Right kidney (tissue), 1 donor: Measurements from ENCODE around the gene MECP2.
A peak's percentile ranks its signal among the peaks of the same experiment; 100 is the strongest.

Source experiments
- DNase-seq: peaks from one replicate; pipeline ENCODE4 v3.0.0-alpha.2; 2016

MECP2 gene

DNA sequence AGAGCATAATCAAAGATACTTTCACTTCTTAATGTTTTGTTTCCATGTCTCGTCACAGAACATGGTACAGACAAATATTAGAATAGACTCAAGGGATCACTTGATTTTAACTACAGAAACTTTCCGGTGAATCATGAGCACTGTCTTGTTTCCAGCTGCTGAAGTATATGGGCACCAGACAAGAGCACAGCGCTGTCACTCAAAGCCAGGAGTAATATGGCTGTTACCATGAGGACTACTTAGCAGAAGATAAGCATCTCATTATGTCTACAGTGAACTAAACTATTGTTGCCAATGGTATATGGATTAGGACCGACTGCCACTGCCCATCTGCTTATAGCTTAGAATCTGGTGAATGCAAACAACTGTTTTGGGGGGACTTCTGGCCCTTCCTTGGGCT, 34.3 kb downstream of the MECP2 start:
- DNase-seq, result no peak

DNA sequence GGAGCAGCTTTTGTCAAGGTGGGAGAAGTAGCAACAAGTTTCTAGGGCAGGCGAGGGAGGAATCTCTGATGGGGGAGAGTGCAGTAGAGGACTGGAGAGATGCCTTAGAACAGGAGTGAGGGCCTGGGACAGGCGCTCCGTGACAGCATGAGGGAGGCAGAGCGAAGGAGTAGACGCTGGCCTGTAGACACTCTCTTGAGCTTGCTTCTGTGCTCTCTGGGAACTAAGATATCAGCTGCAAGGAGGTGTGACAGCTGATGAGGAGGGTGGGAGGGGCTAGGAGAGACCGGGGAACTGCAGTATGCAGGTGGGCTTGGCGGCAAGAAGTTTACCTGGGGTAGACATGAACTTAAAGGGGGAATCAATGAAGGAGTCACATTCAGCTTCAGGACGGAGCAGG, 35.7 kb downstream of the MECP2 start:
- no peak for DNase-seq

DNA sequence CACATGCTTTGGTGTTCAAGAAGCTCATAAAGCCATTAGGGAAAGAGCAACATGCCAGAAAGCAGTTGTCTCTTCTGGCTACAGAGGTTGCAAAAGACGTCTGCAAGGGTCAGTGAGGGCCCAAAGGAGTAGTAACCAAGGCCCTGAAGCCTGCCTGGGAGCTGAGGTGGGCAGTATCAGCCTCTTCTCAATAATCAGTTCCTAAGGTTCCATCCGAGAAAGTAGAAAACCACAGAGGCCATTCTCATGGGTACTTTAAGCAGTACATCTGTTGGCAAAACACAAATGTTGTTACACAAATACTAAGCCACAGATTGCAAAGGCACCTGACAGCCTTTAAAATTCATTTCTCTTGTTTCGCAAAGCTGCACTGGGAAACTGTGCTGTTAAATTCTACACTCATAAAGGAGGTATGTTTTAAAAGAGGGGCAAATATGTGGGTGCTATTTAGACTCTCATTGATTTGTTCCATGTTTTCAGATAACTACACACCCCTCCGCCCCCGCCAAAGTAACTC, 37.7 kb downstream of the MECP2 start:
- DNase-seq, result no peak

DNA sequence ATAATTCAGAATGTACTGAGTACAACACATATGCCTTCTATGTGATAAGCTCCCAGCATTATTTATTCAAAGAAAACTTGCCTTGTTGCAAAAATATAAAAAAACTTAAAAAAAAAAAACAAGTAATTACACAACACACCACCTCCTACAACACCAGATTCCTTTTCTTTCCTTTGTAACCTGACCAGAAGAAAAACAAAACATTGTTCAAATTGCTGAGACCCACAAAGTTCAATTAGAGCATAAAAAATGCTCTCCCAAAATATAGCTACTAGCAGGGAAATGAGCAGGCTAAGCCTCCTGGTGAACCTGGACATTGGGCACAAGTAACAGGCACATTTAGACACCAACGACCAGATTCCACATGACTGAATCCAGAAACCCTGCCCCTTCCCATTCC, 38.3 kb downstream of the MECP2 start:
- no peak for DNase-seq

DNA sequence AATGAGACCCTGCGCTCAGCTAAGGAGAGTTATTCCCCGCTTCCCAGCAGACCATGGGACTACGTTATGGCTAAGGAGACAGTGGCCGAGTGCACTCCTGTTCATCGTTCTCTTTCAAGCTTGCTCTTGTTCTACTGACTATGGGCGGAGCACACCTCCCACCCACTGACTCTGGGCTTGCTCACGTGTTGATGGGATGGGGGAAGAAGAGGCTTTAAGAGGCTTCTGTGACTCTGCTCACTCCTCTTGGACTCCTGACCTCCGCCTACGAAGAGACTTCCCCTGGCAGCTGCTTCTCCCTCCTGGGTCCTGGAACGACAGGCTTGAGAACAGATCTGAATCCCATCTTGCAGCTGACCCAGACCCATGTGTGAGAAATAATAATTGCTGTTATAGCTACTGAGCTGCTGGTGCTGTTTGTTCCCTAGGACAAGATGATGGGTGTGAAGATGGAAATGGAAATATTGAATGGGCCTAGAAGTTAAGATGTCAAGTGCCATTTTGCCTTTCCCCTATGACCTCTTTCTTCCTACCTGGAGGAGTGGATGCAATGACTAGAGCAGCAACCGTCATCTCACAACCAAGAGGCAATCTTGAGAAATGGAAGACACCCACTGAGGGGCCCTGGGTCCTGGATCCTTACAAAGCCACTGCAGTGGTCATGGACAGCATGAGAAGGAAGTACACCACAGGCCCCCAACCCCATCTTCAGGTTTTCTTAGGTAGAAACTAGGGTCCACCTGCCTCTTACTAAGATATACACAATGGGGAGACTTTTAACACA, 39.1 kb downstream of the MECP2 start:
- DNase-seq, result no peak

DNA sequence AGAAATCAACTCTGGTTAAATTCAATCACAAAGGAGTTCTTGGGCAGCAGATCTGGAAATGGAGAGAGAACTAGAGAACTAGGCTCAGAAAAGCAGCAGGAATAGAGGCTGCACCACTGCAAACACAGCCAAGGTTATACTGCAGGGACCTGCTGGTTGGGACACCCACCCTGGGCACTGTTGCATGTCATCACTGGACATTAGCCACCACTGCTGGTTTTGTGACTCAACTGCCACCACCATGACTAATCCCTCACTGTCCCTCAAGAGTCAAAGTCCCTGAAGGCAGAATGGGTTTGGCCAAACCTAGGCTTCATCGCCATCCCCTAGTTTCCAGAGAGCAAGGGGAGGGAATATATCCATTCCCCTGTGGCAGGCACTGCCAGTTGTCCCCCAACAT, 39.7 kb downstream of the MECP2 start:
- no peak for DNase-seq

DNA sequence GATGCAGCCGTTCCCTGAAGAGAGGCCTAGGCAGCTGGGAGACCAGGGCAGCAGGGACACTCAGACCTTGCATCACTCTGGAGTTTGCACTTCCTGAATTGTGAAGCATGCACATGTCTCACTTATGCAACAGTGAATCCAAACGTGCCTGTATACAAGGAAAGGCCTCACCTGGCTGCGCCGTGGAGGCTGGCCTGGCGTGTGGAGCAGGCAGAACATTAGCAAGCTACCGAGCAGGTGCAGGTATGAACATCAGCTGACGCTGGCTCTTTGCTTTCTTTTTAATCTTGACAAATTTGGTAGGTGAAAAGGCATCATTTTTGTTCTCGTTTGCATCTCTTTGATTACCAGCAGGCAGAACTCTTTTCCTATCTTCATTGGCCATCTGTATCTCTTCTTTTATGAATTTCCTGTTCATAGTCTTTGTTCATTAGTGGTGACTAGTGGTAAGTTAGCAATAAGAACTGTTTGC, 40.7 kb downstream of the MECP2 start:
- DNase-seq, result no peak

DNA sequence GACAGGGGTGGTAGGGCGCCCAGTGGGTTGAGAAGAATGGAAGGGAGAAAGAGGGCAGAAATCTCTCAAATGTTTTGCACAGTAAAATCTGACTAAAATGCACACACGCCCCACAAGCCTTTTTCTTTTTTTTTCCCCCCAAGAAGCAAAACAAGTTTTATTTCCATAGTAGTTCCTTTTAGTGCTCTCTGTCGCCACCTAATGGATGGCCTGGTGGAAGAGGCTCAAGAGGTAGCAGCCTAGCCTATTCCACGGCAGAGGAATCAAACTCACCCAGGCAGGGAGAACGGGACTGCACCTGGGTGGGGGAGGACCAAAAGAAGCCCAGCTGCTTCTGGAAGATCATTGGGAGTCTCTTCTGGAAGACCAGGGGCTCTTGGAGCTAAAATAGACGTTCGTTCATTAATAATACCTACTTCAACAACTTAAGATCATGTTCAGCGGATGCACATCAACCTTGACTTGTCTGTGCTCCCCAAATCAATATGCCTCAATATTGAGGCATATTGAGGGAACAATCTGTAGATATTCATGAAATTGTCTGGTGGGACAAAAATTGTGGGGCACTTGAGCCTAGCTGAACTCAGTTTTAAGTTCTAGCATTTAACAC, 46.2 kb downstream of the MECP2 start:
- peak; percentile 24 for DNase-seq

DNA sequence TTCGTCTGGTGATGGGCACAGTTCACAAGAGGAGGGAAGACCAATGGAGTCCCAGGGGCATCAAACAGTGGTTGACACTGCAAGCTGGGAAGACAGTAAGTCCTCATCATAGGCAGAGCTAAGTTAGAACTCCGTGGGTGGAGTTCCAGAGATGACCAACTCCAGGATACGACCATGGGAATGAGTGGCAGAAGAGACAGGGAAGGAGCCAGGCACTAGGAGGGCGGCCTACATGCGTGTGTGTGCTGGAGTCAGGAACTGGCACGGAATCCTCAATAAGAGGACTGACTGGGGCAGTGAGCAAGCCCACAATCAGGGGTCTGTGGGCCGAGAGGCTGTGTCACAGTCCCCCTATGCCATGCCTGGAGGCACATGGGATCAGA, 47.4 kb downstream of the MECP2 start:
- DNase-seq, result no peak

DNA sequence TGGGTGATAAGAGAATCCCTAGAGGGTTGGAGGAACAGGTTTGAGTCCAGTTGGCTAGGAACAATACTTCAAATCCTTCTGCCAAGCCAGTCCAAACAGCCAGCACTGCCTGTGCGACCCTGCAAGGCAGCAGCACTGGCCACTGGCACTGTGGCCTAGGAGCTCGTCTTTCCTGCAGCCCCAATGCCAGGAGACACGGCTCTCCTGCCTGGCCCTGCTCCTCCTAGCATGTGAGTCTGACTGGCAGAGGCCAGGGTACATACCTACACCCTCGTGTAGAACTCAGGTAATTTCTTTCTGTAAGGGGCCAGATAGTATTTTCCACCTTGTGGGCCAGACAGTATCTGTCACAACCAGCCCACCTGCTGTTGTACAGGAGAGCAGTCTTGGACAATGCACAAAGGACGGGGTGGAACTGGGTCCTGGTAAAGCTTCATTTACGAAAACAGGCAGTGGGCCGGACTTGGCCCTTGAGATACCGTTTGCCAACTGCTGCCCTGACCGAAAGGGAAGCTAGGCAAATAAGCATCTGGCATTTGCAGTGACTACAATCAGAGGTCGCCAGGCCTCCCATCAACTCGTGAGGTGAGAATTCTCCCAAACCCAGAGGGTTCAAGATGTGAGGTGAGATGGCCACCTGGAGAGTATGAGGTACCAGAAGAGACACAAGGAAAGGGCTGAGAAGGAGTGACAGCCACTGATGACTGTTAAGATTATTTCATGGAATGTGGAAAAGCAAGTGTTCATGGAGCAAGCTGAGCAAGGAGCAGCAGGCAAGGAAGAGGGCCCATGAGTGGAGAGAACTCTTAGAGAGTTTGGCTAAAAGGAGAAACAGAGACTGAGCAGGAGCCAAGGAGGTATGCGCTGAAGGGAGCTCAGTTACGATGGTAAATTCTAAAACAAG, 48.1 kb downstream of the MECP2 start:
- DNase-seq, result no peak

DNA sequence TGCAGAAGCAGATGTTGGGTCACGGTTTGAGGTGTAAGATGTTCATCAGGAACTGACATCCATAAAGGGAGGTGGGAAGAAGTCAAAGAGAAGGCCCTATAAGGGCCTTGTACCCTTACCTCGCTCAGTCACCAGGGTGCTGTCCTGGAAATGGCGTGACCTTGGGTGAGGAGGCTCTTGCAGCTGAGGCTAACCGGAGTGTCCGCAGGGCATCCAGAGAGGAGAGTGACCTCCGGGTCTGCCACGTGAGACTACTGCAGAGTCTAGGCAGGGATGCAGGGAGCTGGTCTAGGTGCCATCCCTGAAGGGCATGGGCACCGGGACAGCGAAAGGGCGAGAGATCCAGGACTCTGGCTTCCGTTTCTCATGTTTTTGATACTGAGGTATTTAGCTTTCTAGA, 49.1 kb downstream of the MECP2 start:
- DNase-seq, result no peak

DNA sequence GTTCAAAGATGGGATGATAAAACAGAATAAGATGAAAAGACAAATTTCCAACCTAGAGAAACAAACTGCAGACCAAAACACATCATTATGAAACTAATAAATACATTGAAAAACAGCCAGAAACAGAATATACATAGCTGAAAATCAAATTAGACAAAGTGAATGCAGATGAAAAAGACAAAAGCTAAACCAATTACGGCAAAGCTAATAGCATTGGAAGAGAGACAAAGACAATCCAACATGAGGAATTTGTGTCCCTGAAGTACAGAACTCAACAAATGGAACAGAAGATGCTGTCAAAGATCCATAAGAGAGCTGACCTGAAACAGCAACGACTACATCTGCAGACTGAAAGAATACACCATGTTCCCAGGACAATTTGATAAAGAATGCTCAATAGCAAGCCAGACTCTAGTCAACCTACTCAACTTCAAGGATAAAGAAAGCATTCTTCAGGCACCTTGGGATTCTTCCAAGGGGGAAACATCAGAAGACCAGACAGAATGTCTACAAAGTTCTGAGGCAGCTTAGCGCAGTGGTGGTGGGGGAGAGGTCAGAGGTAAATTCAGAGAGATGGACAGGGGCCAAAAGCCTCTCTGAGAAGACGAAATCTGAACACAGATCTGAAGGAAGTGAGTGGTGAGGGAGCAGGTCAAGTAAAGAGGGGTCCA, 50.4 kb downstream of the MECP2 start:
- no peak for DNase-seq

DNA sequence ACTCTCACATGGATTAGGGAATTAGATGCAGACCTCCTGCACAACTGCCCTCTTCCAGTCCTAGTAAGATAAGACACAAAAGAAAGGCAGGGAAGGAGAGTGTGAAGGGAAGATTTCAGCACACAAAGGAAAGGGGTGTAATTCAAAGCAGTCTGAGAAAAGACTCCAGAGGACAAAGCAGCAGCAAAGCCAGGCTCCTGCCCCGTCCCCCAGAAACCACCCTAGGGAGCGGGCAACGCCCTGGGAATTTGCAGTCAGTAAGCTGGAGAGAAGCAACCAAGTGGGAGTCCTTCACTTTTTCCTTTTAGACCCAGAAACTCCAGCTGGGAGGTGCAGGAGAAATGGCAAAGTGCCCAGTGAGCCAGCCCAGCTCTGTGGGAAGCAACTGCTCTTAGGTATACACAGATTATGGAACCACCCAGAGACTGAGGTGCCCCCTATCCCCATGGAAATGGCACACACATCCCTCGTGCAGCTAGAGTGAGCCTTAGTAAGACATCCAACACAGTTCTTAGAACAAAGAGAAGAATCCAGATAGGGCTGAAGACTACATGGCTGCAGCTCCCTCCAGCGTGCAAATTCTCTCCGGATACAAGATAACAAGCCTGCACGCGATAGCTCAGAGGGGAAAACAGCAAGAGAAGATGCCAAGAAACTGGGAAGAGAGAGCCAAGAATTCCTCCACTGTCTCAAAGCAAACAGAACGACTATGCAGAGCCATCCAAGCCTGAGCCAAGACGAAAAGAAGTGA, 51.3 kb downstream of the MECP2 start:
- DNase-seq, result no peak

DNA sequence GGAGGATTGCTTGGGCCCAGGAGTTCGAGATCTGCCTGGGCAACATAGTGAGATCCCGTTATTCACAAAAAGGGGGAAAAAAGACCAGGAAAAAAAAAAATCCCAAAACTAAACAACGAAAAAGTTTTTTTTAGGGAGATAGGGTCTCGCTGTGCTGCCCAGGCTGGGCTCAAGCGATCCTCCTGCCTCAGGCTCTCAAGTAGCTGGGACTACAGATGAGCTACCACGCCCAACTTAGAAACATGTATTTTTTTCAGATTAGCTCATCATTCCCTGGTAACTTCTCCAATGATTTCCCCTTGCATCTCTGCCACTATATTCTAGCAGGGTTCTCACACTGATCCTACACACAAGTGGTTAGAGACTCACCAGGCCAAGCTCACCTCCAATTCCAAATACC, 53.4 kb downstream of the MECP2 start:
- no peak for DNase-seq

DNA sequence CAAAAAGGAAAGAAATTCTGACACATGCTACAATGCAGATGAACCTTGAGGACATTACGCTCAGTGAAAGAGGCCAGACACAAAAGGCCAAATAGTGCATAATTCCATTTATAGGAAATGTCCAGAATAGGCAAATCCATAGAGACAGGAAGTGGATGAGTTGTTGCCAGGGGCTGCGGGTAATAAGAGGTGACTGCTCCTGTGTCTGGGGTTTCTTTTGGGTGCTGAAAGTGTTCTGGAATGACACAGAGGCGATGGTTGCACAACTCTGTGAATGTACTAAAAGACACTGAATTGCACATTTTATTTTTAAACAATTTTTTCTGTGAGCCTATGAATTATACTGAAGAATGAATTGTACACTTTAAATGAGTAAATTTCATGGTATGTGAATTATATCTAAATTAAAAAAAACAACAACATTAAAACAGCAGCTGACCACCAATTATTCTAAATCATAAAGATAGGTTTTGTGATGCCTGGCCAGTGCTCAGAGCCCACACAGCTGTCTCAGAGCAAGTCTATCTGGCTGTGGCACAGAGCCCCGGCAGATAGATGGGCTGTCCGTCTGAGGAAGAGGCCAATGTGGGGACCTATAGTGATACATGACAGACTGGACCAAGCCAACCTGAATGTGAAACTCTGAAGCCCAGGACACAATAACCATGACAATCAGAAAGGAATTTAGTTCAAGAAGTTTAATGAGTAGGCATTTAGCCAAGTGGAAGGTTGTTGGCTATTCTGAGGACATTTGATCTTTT, 54.3 kb downstream of the MECP2 start:
- no peak for DNase-seq

DNA sequence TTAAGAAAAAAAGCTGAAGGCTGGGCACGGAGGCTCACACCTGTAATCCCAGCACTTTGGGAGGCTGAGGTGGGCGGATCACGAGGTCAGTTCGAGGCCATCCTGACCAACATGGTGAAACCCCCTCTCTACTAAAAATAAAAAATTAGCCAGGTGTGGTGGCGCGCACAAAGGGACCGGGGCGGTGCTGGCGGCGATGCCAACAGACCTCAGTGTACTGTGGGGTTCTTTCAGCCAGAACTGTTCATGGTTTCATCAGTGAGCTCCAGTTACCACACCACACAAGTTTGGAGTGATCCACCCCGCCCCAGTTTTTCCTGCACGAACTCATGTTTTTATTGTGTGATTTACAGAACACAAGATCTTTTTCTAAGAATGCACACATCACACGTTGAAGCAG, 56.7 kb downstream of the MECP2 start:
- no peak for DNase-seq

DNA sequence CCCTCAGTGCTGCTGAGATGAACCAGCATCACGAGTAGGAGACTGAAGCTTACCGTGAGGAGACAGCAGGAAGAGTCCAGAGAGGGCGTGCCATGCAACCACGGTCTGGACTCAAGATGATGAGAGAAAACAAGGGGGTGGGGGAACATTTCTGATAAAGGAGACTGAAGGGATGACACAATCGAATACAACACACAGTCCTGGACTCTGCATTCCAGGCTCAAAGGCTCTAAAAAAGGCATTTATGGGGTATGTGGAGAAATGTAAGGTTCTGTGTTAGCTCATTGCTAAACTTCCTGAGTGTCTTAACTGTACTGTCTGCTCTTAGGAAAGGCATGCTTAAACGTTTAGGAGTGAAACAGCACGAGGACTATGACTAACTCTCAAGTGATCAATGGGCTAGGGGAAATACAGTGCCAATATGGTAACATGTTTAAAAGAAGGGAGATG, 57.2 kb downstream of the MECP2 start:
- no peak for DNase-seq

DNA sequence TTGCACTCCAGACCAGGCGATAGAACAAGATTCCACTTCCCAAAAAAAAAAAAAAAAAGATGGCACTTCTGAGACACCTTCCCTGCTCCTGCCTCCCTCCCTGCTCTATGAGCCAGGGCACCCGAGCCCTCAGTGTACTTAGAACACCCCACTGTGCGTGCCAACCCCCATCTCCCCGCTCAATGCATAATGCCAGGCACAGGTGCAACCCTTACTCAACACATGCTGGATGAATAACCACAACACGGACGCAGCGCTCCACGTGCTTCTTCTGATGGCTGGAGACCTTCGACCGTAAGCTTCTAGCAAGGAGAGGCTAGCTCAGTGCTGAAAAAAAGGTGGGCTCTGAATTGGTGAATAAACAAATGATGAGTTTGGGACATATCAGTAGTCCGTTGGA, 57.9 kb downstream of the MECP2 start:
- no peak for DNase-seq

DNA sequence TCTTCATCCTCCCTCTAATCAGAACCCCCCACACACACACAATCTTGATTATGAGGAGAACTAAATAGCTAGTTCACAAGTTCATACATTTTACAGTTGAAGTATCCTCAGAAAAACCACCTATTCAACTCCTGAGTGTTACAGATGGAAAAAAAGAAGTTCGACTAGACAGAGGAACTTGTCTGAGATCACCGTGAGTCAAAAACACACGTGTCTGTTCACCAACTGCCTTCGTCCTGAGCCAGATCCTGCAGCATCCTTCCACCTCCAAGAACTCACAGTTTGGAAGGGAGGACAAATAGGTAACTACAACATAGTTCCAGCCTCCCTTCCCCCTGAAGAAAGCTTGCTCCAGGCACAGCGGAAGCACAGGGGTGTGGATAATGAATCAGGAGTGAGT, 58.9 kb downstream of the MECP2 start:
- no peak for DNase-seq

DNA sequence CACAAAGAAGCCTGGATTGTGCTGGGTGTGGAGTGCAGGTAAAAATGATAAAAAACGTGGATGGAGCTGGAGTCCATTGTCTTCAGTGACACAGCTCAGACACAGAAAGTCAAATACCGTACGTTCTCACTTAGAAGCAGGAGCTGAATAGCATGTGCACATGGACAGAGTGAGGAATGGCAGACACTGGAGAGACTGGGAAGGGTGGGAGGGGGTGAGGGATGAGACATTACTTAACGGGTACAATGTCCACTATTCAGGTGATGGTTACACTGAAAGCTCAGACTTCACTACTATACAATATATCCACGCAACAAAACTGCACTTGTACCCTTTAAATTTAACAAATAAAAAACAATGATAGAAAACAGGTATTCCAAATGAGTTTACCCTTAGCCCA, 59.8 kb downstream of the MECP2 start:
- no peak for DNase-seq

DNA sequence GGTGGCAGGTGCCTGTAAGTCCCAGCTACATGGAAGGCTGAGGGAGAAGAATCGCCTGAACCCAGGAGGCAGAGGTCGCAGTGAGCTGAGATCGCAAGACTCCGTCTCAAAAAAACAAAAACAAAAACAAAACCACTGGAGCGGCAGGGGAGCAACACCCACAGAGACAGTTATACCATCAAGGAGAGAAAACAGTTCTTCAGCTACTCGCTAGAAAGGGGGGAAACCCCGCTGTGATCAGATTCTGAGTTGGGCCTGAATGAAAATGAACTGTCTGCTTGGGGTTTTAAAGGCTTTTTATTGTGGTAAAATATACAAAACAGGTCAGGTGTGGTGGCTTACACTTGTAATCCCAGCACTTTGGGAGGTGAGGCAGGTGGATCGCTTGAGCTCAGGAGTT, 61.0 kb downstream of the MECP2 start:
- DNase-seq, result no peak
